Thoracic aorta (tissue), 2 donors: ENCODE measurements around the gene NUP50. TPM values are rescaled to one million over a fixed set of nuclear protein-coding genes. Genes with fewer than 3 reads are reported as not detected.

ENCODE experiments used
- ATAC-seq: fragments of 150-250 bp; one replicate; pipeline ENCODE4 v1.8.0; 2017; ENCODE audit warnings: low read depth; ENCODE audit not compliant: insufficient number of reproducible peaks, low FRiP score
- DNase-seq: peaks from one replicate; pipeline ENCODE4 v3.0.0-alpha.2; 2020; ENCODE audit warnings: low spot score
- H3K27ac ChIP-seq, 2 donors: fragments of 200-600 bp; sonication (generic); 1 replicate in 1 of 2; 2 replicates in 1 of 2; pipeline ENCODE4 v1.5.1; 2016; ENCODE audit warnings: mild to moderate bottlenecking in 2 of 2, moderate library complexity in 2 of 2
- H3K27me3 ChIP-seq: fragments of 200-600 bp; sonication (generic); replicated peaks from 2 replicates; pipeline ENCODE4 v1.6.0; 2016; ENCODE audit warnings: mild to moderate bottlenecking; ENCODE audit not compliant: insufficient read depth
- H3K36me3 ChIP-seq: fragments of 200-600 bp; sonication (generic); one replicate; pipeline ENCODE4 v1.5.1; 2016
- H3K4me1 ChIP-seq, 2 donors: fragments of 200-600 bp; sonication (generic); 1 replicate in 1 of 2; 2 replicates in 1 of 2; pipeline versions ENCODE4 v1.5.1 to v1.6.0; 2016; ENCODE audit warnings: low read depth in 2 of 2, mild to moderate bottlenecking in 1 of 2; ENCODE audit not compliant: control insufficient read depth in 1 of 2
- H3K4me3 ChIP-seq: fragments of 200-600 bp; sonication (generic); 2 replicates; pipeline ENCODE4 v1.5.1; 2016; ENCODE audit warnings: mild to moderate bottlenecking
- H3K9me3 ChIP-seq: fragments of 200-600 bp; sonication (generic); 2 replicates; pipeline ENCODE4 v1.5.1; 2016
- total RNA-seq, 2 donors: library from RNA; depleted of rRNA; stranded (reverse); fragments of >200 nt; gene quantifications; one replicate each; pipeline versions ENCODE4 v1.1.0 to v1.2.3, GENCODE V29; 2016
- TF ChIP-seq, protein P1 (sequence below): fragments of 200-600 bp; sonication (generic); IDR thresholded peaks from one replicate; pipeline ENCODE4 v1.5.1; 2019; ENCODE audit warnings: antibody characterized with exemption

The NUP50 gene
- total RNA-seq, 2 donors from 2014 or later, result 27.8 to 31.6 TPM

DNA sequence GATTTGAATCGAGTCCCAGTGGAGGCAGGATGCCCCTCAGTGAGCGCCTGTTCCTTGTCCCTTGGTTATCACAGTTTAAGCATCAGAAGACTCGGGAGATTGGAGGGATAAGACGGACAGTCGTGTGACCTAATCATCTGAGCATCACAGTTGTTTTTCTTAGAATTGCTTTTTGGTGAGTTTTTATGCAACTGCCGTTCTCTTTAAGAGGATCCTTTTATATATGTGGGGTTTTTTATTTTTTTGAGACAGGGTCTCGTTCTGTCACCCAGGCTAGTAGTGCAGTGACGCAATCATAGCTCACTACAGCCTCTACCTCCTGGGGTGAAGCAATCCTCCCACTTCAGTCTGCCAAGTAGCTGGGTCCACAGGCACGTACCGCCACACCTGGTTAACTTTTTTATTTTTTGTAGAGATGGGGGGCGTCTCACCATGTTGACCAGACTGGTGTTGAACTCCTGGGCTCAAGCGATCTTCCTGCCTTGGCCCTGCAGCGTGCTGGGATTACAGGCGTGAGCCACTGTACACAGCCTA is 16.5 kb downstream of the NUP50 start:
- Histone ChIP-seq H3K27ac (no peak overlapping the region), H3K36me3 (peaks cover 34% of the 10 kb centered on the region), H3K4me1 (no peaks in the 10 kb centered on the region), H3K27me3 (no peaks in the 10 kb centered on the region), H3K4me3 (no peak overlapping the region), H3K9me3 (no peaks in the 10 kb centered on the region)
- DNase-seq (no peak), ATAC-seq (no peak)
- TF ChIP-seq, protein P1, sequence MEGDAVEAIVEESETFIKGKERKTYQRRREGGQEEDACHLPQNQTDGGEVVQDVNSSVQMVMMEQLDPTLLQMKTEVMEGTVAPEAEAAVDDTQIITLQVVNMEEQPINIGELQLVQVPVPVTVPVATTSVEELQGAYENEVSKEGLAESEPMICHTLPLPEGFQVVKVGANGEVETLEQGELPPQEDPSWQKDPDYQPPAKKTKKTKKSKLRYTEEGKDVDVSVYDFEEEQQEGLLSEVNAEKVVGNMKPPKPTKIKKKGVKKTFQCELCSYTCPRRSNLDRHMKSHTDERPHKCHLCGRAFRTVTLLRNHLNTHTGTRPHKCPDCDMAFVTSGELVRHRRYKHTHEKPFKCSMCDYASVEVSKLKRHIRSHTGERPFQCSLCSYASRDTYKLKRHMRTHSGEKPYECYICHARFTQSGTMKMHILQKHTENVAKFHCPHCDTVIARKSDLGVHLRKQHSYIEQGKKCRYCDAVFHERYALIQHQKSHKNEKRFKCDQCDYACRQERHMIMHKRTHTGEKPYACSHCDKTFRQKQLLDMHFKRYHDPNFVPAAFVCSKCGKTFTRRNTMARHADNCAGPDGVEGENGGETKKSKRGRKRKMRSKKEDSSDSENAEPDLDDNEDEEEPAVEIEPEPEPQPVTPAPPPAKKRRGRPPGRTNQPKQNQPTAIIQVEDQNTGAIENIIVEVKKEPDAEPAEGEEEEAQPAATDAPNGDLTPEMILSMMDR, result no peak

DNA sequence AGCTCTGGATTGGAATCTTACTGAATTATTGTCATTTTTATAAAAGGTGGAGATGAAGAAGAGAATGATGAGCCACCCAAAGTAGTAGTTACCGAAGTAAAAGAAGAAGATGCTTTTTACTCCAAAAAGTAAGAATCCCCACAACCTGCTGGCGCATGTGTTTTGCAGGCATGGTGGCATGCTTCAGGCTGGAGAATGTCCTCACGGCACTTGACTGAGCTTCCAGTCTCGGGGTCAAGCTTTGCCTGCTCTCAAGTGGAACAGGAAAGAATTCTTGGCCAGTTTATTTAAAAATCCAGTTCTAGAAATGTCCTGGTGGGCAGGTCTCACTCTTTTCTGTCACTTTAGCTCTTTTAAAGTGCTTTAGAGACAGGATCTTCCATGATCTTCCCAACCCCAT is 17.5 kb downstream of the NUP50 start:
- Histone ChIP-seq H3K4me3 (no peak overlapping the region), H3K27ac (no peak overlapping the region), H3K9me3 (no peaks in the 10 kb centered on the region), H3K4me1 (no peaks in the 10 kb centered on the region), H3K27me3 (no peaks in the 10 kb centered on the region), H3K36me3 (peaks cover 29% of the 10 kb centered on the region)
- DNase-seq (no peak), ATAC-seq (no peak)
- TF ChIP-seq, protein P1, result no peak

DNA sequence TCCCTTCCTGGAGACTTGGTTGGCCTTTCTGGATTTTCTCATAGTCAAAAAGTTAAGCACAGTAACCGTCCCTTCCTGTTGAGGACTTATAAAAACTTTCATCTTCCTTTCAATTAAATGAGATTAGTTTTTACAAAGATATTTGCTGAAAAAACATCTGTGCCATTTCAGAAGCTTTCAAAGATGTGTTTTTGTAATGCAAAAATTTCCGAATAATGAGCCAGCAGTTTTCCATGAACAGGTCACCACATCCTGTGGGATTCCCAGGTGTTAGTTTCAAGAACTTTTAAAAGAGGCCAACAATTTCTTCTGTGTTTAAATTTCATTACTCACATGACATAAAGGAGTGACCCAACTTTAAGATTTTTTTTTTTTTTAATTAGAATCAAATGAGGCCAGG is 18.0 kb downstream of the NUP50 start:
- ATAC-seq (no peak), DNase-seq (no peak)
- TF ChIP-seq, protein P1, result no peak
- H3K27me3 ChIP-seq, result no peaks in the 10 kb centered on the region
- H3K4me1 ChIP-seq, result no peaks in the 10 kb centered on the region
- no peaks in the 10 kb centered on the region for H3K9me3 ChIP-seq
- no peak overlapping the region for H3K27ac ChIP-seq
- peaks cover 25% of the 10 kb centered on the region for H3K36me3 ChIP-seq
- no peak overlapping the region for H3K4me3 ChIP-seq

DNA sequence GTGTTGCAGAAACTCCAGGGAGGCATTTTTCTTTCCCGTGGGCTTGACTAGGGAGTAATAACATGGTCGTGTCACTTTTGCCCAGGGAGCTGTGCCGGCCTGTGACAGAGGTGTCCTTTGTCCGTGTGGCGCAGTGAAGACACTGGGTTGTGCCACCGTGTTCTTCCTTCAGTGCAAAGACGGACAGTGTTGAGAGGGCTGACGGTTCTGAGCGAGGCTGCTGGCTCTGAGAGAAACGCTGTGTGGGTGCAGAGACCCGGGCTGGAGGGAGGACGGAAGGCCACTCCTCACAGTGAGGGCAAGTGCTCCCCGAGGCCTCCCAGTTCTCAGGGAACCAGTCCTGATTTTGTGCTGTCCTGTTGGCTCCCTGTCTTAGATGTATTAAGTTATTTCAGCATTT is 20.2 kb downstream of the NUP50 start:
- DNase-seq (no peak), ATAC-seq (no peak)
- Histone ChIP-seq H3K4me1 (no peaks in the 10 kb centered on the region), H3K9me3 (no peaks in the 10 kb centered on the region), H3K4me3 (no peak overlapping the region), H3K36me3 (peaks cover 32% of the 10 kb centered on the region), H3K27ac (no peak overlapping the region), H3K27me3 (no peaks in the 10 kb centered on the region)
- TF ChIP-seq, protein P1, result no peak

- DNase-seq (no peak), ATAC-seq (no peak)
- Histone ChIP-seq H3K4me1 (no peaks in the 10 kb centered on the region), H3K36me3 (peaks cover 33% of the 10 kb centered on the region), H3K9me3 (no peaks in the 10 kb centered on the region), H3K4me3 (no peak overlapping the region), H3K27ac (no peak overlapping the region), H3K27me3 (no peaks in the 10 kb centered on the region)
- TF ChIP-seq, protein P1, result no peak
Observed at GRCh38 chr22:45185718-45186514, 22.2 kb downstream of the NUP50 start.
